22Rv1 (cell line): ENCODE results near the gene HDGFL2.

ENCODE experiments used
- ZFX ChIP-seq: fragments of 450-650 bp; IDR thresholded peaks from 2 replicates; pipeline ENCODE4 v1.6.1; 2017; ENCODE audit warnings: antibody characterized with exemption, borderline replicate concordance
- TF ChIP-seq, protein P1 (sequence below): fragments of 450-650 bp; IDR thresholded peaks from 2 replicates; pipeline ENCODE4 v1.5.1; 2017; ENCODE audit warnings: mild to moderate bottlenecking

DNA sequence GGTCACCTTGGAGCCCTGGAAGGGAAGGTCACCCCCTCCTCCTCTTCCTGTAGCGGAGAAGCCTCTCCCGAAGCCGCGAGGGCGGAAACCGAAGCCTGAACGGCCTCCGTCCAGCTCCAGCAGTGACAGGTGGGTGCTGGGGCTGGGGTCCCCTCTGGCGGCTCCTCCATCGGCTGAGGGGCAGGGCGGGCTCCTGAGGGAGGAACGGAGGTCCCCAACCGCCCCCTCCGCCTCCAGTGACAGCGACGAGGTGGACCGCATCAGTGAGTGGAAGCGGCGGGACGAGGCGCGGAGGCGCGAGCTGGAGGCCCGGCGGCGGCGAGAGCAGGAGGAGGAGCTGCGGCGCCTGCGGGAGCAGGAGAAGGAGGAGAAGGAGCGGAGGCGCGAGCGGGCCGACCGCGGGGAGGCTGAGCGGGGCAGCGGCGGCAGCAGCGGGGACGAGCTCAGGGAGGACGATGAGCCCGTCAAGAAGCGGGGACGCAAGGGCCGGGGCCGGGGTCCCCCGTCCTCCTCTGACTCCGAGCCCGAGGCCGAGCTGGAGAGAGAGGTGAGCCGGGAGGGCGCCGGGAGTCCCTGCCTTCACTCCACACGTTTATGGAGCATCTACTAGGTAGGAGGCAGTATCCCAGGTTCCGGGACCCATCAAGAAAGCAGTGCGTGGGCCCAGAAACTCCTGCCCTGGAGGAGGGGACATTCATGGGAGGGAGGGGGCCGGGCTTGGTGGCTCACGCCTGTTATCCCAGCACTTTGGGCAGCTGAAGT, 22.0 kb downstream of the HDGFL2 start:
- TF ChIP-seq, protein P1, sequence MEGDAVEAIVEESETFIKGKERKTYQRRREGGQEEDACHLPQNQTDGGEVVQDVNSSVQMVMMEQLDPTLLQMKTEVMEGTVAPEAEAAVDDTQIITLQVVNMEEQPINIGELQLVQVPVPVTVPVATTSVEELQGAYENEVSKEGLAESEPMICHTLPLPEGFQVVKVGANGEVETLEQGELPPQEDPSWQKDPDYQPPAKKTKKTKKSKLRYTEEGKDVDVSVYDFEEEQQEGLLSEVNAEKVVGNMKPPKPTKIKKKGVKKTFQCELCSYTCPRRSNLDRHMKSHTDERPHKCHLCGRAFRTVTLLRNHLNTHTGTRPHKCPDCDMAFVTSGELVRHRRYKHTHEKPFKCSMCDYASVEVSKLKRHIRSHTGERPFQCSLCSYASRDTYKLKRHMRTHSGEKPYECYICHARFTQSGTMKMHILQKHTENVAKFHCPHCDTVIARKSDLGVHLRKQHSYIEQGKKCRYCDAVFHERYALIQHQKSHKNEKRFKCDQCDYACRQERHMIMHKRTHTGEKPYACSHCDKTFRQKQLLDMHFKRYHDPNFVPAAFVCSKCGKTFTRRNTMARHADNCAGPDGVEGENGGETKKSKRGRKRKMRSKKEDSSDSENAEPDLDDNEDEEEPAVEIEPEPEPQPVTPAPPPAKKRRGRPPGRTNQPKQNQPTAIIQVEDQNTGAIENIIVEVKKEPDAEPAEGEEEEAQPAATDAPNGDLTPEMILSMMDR: no peak
- TF ChIP-seq ZFX: no peak
